Measurements from ENCODE around the gene TMEM88.
"Not testable (repeated sequence)": the region's sequence is repeated elsewhere in the genome, so short reads cannot be mapped to it uniquely, and the experiment has no call there.

Gene TMEM88, protein sequence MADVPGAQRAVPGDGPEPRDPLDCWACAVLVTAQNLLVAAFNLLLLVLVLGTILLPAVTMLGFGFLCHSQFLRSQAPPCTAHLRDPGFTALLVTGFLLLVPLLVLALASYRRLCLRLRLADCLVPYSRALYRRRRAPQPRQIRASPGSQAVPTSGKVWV
- 1.1 to 4.0 (median 1.7) reads per million in 4 experiments for total RNA-seq

DNA sequence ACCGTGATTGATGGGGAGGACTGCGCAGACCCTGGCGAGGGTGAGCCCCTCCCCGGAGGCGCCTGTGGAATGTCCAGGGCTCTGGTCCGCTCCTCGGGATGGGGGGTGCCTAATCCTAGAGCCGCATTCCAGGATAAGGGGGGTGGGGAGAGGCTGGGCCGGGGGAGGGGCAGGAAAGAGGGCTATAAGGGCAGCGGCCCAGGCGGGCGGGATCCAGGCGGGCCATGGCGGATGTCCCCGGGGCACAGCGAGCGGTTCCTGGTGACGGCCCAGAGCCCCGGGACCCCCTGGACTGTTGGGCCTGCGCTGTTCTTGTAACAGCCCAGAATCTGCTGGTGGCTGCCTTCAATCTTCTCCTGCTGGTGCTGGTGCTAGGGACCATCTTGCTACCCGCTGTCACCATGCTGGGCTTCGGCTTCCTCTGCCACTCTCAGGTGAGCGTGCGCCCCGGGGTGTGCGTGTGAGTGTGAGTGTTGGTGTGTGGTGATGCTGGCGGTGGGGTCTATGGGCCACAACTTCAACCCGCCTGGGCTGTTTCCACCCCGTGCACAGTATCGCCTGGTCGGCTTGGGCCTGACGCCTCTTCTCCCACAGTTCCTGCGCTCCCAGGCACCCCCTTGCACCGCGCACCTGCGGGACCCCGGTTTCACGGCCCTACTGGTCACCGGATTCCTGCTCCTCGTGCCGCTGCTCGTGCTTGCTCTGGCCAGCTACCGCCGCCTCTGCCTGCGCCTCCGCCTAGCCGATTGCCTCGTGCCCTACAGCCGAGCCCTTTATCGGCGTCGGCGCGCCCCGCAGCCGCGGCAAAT, at the start of gene TMEM88:
TSS of gene TMEM88 (plus strand) at position 216 of the 809 bp plus-strand sequence. CDS start at position 225, 9 bp downstream.
- no peak for DNase-seq

DNA sequence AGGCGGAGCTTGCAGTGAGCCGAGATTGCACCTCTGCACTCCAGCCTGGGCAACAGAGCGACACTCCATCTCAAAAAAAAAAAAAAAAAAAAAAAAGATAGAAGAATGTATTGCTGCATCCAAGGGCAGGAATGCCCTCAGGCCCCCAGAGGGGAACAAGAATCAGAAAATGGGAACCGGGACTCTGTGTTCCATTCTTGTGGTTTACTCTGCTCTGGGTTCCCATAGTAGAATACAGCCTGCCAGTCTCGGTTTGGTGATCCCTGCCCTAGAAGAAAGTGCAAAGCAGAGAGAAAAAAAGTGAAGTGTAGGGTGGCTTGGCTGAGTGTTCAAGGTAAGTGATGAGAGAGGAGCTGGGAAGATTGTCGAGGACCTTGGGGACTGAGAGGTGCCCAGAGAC, 48.3 kb upstream of the TMEM88 start:
- no peak for DNase-seq

DNA sequence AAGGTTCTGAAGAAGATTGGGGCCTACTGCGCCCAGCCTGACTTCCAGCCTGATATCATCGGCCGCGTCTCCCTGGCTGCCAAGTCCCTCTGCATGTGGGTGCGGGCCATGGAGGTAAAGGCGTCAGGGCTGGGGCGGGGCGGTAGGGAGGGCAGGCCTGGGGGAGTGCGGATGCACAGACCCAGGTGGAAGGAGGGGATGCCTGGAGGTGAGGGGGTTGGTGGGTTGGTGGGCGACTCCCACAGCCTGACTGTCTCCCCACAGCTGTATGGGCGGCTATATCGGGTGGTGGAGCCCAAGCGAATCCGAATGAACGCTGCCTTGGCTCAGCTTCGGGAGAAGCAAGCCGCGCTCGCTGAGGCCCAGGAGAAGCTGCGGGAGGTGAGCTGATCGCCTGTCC, 47.7 kb upstream of the TMEM88 start:
- no peak for DNase-seq

DNA sequence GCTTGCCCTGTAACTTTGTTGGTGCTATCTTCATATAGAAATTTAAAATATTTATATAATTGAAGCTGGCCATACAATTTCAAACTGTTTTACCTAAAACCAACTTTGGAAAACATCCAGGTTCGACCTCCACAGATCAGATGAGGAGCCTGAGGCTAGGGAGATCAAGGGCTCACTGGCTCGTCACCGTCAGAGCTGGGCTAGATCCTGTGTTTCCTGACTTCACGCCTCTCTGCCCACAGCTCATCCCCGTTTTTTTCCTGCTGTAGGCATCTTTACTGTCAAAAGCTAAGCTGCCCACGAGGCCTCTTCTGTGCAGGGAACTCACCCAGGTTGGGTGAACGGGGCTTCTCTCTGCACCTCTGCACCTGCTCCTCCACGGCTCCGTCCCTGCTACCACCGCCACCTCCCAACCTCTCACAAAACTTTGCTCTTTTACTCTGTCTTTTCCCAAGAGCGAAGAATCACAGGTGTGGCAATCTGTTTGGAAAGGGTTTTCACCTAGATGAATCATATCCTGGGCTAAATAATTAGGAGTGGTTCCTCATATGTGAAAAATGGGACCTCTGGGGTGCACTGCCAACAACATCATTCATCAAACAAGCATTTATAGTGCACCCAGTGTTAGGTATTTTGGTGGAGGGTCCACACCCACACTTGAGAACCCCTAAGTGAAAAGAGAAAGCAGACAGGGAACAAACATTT, 45.6 kb upstream of the TMEM88 start:
- DNase-seq = no peak

DNA sequence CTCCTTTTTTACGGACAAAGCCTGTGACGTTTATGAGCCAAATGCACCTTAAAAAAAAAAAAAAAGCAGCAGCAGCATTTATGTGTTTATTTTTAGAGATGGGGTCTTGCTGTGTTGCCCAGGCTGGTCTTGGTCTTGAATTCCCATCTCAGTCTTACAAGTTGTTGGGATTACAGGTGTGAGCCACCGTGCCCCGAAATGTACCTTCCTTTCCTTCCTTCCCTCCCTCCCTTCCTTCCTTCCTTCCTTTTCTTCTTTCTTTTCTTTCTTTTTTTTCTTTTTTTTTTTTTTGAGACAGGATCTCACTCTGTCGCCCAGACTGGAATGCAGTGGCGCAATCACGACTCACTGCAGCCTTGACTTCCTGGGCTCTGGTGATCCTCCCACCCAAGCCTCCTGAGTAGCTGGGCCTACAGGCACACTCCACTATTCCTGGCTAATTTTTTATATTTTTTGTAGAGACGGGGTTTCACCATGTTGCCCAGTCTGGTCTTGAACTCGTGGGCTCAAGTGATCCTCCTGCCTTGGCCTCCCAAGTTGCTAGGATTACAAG, 45.0 kb upstream of the TMEM88 start:
- DNase-seq = not testable (repeated sequence)

DNA sequence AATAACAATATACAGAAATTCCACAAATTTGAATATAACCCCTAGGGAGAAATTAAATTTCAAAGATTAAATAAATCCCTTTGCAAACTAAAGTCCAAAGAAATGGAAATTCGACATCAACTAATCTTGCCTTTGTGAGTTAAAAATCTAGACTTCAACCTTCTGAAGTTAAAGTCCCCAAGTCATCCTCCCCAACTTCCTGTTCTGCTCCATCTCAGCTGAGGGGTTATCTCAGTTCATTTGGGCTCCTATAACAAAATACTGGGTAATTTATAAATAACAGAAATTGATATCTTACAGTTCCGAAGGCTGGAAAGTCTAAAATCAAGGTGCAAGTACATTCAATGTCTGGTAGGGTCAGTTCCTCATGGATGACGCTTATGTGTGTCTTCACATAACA, 43.6 kb upstream of the TMEM88 start:
- no peak for DNase-seq

DNA sequence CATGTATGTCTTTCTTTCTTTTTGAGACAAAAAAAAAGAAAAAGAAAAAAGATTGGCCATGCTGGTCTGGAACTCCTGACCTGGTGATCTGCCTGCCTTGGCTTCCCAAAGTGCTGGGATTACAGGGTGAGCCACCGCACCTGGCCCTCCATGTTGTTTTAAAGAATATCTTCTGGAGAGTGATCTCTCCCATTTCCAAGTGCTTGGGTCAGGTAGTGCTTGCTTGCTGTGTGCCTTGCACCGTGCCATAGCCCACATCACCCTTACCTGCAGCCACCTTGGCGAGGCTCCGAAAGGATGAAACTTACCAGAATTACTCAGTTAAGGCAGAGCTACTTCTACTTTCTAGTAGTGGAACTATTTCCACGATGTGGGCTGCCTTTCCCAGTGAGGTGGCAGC, 39.9 kb upstream of the TMEM88 start:
- DNase-seq = no peak

DNA sequence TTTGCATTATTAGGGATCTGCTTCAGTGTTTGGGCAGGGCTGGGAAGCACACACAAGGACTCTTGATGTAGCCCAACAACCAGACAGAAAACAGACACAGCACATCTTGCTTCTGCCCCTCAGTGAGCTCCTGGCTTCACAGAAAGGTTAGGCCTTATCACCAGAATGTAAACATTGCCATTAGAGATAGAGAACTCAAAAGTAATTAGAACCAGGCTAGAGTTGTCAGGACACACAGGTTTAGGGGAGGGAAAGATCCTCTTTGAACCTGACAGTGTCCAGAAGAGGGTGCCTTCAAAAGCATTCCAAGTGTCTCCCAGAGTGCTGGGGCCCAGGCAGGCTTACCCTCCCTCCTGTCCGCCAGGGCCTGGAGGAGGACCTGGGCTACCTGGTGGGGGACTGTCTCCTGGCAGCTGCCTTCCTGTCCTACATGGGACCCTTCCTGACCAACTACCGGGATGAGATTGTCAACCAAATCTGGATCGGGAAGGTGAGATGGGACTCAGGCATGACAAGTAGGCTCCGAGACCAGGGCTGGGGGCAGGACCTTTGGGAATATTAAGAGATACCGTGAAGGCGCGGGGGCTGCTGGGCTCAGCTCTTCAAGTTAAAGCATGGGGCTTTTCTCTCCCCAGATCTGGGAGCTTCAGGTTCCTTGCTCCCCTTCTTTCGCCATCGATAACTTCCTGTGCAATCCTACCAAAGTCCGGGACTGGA, 37.8 kb upstream of the TMEM88 start:
- no peak for DNase-seq

DNA sequence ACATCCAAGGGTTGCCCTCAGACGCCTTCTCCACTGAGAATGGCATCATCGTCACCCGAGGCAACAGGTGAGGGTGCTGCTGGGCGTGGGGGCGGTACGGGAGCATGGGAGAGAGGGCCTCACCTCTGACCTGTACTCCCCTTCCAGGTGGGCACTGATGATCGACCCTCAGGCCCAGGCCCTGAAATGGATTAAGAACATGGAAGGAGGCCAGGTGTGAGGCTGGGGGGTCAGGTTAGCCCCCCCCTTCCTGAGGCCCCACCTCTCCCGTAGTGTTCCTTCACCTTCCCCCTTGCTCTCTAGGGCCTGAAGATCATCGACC, 37.3 kb upstream of the TMEM88 start:
- DNase-seq = no peak

DNA sequence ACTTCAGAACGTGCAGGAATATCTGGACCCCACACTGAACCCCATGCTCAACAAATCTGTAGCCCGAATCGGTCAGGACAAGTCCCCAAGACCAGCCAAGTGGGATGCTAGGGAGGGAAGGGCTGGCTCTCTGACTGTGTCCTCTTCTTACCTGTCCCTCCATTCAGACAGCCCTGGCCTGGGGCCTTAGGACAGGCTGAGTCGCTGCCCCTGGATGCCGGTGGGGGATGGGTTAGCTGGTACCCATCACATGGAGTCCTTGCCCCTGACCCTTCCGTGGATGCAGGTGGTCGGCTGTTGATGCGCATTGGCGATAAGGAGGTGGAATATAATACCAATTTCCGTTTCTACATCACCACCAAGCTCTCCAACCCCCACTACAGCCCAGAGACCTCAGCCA, 36.8 kb upstream of the TMEM88 start:
- DNase-seq = no peak

DNA sequence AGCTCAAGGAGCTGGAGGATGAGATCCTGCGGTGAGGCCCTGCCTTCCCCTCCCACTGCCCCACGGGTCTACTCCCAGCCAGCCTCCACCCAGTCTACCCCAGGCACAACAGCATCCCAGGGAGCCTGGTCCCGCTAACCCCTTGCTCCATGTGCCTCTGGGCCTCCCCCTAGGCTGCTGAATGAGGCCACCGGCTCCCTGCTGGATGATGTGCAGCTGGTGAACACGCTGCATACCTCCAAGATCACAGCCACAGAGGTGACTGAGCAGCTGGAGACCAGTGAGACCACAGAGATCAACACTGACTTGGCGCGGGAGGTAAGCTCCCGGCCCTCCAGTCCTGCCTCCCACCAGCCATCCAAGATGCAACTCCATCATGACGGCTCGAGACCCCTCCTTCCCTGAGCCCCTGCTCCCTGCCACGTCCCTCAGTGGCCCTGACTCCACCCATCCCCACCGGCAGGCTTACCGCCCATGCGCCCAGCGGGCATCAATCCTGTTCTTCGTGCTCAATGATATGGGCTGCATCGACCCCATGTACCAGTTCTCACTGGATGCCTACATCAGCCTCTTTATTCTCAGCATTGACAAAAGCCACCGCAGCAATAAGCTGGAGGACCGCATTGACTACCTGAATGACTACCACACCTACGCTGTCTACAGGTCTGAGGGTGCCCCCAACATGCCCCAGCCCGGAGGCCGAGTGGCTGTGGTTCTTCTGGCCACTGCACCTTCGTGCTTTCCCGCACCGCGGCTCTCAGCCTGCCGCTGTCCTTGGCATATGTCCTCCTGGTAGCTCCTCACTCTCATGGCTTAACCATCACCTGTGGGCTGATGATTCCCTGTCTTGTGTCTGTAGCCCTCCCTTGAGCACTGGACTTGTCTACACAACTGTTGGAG, 35.9 kb upstream of the TMEM88 start:
- no peak for DNase-seq

DNA sequence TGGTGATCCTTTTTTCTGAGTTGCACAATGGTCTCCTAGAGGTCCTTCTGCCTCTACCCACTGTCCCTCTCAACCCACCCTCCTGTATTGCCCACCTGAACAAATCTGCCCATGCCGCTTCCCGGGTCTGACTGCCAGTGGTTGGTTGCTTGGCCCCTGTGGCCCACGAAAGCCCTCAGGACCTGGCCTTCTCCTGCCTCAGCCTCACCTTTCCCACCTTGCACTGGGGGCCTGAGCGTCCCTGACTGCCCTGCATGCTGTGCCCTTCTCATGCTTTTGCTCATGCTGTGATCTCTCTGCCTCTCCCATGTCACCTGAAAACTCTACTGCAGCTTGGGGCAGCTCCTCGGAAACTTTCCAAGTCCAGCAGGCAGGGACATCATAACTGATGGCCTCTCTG, 34.6 kb upstream of the TMEM88 start:
- no peak for DNase-seq

DNA sequence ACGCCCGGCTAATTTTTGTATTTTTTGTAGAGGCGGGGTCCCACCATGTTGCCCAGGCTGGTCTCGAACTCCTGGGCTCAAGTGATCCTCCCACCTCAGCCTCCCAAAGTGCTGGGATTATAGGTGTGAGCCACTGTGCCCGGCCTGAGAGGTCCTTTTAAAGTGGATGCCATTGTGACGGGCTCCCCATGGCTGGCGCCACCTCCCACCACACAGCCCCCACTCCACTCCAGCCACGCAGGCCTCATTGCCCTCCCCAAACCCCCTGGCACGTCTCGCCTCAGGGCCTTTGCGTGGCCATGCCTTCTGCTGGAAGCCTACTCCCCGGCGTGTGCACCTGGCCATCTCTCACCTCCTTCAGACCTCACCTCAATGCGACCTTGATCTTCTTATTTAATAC, 32.7 kb upstream of the TMEM88 start:
- DNase-seq = no peak

DNA sequence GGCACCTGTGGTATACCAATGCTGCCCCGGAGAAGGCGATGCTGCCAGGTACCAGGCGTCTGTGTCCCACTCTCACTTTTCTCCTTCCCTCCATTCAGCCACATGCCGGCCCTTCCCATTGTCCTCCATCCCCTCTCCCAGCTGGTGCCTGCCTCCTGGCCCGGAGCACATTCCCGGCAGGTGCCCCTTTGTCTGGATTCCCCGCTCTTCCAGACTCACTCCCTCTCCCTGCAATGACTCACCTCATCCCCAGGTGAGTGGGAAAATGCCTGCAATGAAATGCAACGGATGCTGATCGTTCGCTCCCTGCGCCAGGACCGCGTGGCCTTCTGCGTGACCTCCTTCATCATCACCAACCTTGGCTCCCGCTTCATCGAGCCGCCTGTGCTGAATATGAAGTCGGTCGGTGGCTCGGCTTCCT, 31.3 kb upstream of the TMEM88 start:
- no peak for DNase-seq

DNA sequence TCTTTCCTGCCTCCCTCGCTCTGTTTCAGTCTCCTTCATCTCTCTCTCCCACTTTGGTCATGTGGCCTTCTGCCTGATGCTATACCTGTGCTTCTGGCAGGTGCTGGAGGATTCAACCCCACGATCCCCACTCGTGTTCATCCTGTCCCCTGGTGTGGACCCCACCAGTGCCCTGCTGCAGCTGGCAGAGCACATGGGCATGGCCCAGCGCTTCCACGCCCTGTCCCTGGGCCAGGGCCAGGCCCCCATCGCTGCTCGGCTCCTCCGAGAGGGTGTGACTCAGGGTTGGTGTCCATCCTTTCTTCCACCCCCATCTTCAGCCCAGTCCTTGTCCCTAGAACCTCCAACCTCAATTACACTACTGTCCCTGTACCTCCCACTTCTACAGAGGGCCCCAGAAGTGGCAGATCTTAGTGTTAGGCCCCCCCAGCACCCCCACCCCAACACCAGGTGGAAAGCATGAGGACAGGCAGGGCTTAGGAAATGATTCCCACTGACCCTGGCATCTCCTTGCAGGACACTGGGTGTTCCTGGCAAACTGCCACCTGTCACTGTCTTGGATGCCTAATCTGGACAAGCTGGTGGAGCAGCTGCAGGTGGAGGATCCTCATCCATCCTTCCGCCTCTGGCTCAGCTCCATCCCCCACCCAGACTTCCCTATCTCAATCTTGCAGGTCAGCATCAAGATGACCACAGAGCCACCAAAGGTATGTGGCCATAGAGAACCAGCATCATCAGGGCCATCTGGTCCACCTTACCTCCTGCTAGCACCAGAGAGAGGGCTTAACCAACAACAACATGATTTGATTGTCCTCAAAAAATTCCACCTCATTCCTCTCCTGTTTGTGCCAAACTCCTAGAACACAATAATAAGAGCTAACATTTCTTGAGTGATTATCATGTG, 30.6 kb upstream of the TMEM88 start:
- DNase-seq = no peak

DNA sequence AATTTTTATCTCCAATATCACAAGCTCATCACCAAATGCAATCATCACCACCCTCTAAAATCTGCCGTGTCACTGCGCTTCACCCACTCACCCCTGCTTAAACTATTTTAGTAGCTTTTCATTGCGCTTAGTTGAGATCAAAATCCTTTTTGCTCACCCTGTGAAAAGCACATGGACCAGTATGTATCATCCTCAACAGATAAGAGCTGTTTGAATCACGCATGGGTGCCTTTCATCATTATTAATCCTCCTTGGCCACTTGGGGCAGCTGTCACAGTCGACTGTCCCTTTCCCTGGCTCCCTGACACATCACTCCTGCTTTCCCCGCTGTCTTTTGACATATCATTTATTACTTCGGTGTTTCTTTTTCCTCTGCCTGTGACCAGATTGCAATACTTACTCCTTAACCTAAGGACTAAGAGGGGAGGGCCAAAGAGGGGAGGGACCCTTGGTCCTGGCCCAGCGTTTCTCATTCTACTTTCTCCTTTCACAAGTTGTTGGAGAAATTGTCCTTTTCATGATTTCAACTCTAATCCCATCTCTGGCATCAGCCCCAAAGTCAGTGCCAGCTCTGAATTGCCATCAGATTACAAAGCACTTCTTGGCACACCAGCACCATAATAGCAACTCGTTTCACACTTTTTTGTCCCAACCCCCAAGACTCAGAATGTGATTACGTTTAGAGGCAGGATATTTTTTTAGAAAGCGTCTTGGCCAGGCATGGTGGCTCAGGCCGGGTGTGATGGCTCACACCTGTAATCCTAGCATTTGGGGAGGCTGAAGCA, 29.5 kb upstream of the TMEM88 start:
- DNase-seq = no peak

DNA sequence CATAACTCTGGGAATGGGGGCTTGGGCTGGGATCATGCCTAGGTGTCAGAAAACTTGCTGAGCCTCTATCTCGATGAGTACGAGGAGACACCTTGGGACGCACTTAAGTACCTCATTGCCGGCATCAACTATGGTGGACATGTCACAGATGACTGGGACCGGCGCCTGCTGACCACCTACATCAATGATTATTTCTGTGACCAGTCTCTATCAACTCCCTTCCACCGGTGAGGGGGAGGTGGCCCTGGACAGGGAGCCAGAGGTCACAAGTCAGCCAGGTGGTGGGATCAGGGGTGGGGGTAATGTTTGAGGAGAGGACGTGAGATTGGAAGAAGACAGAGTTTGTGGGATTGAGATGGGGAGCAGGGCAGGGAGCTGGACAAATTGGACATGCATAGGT, 24.2 kb upstream of the TMEM88 start:
- DNase-seq = no peak

DNA sequence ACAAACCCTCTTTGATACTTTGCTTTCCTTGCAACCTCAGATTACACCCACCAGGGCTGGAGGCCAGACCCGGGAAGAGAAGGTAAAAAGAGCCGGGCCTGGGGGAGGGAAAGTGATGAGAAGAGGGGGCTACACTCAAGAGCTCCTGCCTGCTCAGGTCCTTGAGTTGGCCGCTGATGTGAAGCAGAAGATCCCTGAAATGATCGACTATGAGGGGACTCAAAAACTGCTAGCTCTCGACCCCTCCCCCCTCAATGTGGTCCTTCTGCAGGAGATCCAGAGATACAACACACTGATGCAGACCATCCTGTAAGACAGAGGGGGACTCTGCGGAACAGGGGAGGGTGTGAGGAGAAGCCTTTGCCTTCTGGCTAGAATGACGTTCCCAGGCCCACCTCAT, 23.6 kb upstream of the TMEM88 start:
- no peak for DNase-seq

DNA sequence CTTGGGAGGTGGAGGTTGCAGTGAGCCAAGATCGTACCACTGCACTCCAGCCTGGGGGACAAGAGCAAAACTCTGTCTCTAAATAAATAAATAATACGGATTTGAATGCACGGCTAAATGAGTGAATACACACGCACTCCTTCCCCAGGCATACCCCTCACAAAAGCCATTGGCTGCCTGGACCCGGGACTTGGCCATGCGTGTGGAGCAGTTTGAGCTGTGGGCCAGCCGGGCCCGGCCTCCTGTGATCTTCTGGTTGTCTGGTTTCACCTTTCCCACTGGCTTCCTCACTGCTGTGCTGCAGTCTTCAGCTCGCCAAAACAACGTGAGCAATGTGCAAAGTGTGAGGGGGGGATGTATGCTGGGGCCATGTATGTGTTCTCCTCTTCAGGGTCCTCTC, 22.4 kb upstream of the TMEM88 start:
- no peak for DNase-seq
